Astrocyte of the spinal cord (primary cell): ENCODE measurements around the gene DLG4.

Source experiments
- DNase-seq: peaks from one replicate; pipeline ENCODE4 v3.0.0; 2011; ENCODE audit warnings: low read depth, low spot score
- H3K4me3 ChIP-seq: 2 replicates; pipeline ENCODE4 v1.5.1; 2011; ENCODE audit warnings: low read depth, mild to moderate bottlenecking, low read length, moderate library complexity
- in situ Hi-C: cut with HindIII; loops from 2 replicates; pipeline ENCODE4 v1.10.0; 2017; ENCODE audit warnings: low sequenced_read_pairs
- TF ChIP-seq, protein P1 (sequence below): IDR thresholded peaks from 2 replicates; pipeline ENCODE4 v1.5.1; 2012; ENCODE audit warnings: low read depth, mild to moderate bottlenecking, low read length, inconsistent platforms

DLG4 gene

DNA sequence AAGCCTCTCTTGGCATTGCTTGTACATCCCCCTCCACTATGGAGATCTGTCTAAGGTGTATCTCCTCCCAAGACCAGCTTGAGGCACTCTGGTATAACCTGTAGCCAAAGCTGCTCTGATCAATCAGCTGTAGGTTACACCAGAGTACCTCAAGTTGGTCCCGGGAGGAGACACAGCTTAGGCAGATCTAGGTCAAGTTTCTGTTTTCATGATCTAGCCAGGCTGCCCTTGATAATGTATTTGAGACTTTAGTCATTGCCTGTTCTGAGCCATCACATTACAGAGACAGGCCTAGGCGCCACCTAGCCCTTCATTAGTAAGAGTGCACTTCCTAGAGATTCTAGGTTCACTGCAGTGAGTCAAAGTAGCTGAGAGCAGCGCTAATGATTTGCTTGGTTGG, 71.9 kb downstream of the DLG4 start:
- no peak overlapping the region for H3K4me3 ChIP-seq
- no peak for DNase-seq
- TF ChIP-seq, protein P1, sequence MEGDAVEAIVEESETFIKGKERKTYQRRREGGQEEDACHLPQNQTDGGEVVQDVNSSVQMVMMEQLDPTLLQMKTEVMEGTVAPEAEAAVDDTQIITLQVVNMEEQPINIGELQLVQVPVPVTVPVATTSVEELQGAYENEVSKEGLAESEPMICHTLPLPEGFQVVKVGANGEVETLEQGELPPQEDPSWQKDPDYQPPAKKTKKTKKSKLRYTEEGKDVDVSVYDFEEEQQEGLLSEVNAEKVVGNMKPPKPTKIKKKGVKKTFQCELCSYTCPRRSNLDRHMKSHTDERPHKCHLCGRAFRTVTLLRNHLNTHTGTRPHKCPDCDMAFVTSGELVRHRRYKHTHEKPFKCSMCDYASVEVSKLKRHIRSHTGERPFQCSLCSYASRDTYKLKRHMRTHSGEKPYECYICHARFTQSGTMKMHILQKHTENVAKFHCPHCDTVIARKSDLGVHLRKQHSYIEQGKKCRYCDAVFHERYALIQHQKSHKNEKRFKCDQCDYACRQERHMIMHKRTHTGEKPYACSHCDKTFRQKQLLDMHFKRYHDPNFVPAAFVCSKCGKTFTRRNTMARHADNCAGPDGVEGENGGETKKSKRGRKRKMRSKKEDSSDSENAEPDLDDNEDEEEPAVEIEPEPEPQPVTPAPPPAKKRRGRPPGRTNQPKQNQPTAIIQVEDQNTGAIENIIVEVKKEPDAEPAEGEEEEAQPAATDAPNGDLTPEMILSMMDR: no peak
- in situ Hi-C loops: no loop called here

DNA sequence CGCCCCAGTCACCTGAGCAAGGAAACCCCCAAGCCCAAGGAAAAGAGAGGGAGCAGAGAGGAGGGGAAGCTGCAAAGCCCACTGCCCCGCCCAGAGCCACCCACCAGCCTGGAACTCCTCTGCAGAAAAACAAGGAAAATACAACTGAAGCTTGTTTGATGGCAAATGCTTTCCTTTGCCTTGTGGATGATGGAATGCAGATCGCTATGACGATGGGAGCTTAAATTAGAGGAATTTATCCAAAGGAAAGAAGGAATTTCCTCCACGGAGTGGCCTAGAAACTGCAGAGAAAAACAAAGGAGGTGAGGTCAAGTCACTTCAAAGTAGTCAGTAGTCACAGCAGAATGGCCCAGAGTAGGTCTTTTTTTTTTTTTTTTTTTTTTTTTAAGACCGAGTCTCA, 73.5 kb downstream of the DLG4 start:
- in situ Hi-C loops: no loop called here
- TF ChIP-seq, protein P1: no peak
- no peak overlapping the region for H3K4me3 ChIP-seq
- DNase-seq: no peak

DNA sequence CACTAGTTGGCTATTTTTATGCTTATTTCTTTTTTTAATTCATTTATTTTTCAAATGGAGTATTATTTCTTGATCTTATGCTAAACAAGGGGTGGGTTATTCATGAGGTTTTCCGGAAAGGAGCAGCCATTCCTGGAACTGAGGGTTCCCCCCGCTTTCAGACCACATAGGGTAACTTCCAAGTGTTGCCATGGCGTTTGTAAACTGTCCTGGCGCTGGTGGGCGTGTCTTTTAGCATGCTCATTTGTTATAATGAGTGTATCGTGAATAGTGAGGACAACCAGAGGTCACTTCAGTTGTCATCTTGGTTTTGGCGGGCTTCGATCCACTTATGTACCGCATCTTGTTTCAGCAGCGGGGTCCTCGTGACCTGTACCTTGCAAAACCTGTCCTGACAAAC, 75.4 kb downstream of the DLG4 start:
- no peak for DNase-seq
- TF ChIP-seq, protein P1: no peak
- in situ Hi-C loops: no loop called here
- no peak overlapping the region for H3K4me3 ChIP-seq

DNA sequence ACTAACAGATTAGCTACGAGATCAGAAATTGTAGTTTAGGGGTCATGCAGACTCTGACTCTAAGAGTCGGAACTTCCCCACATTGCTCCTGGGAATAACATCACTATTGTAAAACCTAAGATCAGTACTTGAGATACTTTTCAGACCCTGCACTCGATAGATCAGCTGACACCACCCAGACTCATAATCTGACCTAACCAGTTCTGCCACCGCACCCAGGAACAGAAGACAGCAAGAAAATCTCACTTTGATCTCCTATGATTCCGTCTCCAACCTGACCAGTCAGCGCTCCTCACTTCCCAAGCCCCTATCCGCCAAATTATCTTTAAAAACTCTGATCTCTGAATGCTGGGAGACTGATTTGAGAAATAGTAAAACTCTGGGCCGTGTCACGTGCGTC, 77.8 kb downstream of the DLG4 start:
- in situ Hi-C loops: no loop called here
- H3K4me3 ChIP-seq: no peak overlapping the region
- DNase-seq: no peak
- TF ChIP-seq, protein P1: no peak

DNA sequence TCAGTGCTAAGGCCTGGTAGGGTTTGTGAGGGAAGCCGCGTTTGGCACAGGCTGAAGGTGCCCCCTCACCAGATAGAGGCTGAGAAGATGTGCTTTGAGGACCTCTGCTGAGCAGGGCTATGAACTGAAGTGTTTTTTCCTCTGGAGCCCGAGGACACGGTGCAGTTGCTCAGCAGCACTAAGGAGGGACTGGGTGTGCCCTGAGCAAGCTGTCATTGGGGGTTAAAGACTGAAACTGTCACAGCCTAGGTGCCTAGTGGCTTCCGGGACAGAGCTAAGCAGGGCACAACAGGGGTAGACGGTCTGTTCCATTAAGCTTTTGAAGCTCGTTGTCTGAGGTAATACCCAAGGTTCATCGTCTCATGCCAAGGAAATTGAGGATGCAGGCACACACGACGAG, 80.2 kb downstream of the DLG4 start:
- TF ChIP-seq, protein P1: no peak
- no peak overlapping the region for H3K4me3 ChIP-seq
- no peak for DNase-seq
- in situ Hi-C loops: no loop called here

DNA sequence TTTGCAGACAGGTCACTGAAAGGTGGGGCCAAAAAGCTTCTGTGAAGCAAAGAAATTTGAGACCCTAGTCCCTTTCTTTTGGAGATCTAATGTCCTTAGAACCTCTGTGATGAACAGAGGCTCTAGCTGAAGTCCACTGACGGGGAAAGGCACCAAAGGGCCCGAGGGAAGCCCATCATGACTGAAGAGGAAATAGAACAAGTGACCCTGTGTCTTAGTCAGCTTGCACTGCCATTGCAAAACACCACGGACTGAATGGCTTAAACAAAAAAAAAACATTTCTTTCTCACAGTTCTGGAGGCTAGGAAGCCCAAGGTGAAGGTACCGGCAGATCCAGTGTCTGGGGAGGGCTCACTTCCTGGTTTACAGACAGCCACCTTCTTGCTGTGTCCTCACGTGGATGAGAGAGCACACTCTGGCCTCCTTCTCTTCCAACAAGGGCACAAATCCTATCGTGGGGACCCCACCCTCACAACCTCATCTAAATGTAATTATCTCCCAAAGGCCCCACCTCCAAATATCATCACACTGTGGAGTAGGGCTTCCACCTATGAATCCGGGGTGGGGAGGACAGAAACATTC, 80.7 kb downstream of the DLG4 start:
- TF ChIP-seq, protein P1: no peak
- no peak overlapping the region for H3K4me3 ChIP-seq
- no peak for DNase-seq
- in situ Hi-C loops: no loop called here
